HG03103 (cell line): ENCODE measurements around the gene FAM3B.
"Not testable (repeated sequence)": the region's sequence is repeated elsewhere in the genome, so short reads cannot be mapped to it uniquely, and the experiment has no call there.

Experiments
- ATAC-seq: cut with Tn5 transposase; IDR thresholded peaks from one replicate; pipeline ENCODE4 v1.9.1; 2021; ENCODE audit warnings: low read depth; ENCODE audit not compliant: unreplicated experiment

FAM3B gene

GRCh38 chr21:41349619-41350390, 33.2 kb downstream of the FAM3B start:
- ATAC-seq: no peak

DNA sequence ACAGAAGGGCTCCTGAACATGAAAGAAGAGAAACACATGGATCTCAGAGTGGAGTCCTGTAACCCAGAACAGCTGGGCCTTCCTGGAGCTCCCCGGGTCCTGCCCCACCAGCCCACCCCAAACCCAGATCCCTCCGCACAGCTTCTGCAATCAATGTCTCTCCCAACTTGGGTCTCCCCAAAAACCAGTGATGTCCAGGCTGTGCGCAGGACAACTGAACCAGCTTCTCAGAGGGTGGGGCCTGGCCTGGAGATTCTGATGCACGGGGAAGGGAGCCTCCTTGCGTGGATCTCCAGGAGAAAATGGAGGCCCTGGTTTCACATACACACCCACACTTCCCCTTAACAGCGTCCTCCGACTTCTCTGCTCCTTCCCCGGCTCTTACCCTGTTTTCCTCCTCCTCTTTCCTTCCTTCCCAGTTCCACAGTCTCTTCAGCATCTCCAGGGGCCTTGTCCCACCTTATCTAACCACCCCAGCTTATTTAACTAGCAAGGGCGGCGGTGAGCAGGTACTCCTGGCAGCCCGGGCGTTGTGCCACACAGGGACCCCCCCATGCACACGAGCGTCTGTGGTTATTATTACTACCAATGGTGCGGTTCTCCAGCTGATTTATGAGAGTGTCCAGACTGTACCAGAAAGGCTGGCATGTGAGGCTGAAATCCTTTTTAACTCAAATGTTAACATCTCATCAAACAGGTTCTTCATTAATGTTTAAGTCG, 34.0 kb downstream of the FAM3B start:
- ATAC-seq: no peak

GRCh38 chr21:41357546-41357945, 40.9 kb downstream of the FAM3B start:
- no peak for ATAC-seq

DNA sequence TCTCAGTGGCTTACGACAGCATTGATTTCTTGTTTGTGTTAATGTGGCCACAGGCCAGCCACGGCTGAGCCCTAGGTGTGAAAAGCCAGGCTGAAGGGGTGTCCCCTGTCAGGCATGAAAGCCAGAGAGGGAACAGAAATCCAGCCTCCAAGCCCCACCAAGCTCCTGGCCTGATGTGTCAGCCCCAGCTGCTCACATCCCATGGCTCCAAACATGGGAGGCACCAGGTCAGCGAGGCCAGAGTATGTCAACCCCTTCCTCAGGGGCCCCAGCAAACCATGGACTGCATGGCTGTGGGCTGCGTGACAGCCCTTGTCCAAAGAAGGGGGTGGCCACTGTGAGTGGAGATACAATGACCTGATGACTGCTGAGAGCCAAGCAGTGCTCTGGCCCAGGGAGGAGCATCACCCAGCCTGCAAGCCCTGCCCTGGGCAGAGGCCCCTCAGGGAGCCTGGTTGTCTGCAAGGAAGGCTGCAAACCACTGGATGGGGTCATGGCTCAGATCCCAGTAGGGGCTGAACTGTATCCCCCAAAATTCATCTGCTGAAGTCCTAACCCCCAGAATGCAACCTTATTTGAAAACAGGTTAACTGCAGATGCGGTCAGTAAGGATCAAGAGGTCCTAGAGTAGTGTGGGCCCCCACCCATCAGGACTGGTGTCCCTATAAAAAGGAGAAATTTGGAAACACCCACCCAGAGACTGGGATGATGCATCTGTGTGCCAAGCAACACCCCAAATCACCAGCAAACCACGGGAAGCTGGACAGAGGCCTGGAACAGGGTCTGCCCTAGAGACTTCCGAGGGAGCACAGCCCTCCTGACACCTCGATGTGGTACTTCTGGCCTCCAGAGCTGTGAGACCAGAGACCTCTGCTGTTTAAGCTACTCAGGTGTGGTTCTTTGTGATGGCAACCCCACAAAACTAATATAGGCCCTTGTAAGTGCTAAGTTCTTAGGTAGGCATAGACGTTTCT, 41.9 kb downstream of the FAM3B start:
- no peak for ATAC-seq

GRCh38 chr21:41359286-41359685, 42.7 kb downstream of the FAM3B start:
- no peak for ATAC-seq

GRCh38 chr21:41359754-41360071, 43.1 kb downstream of the FAM3B start:
- not testable (repeated sequence) for ATAC-seq

DNA sequence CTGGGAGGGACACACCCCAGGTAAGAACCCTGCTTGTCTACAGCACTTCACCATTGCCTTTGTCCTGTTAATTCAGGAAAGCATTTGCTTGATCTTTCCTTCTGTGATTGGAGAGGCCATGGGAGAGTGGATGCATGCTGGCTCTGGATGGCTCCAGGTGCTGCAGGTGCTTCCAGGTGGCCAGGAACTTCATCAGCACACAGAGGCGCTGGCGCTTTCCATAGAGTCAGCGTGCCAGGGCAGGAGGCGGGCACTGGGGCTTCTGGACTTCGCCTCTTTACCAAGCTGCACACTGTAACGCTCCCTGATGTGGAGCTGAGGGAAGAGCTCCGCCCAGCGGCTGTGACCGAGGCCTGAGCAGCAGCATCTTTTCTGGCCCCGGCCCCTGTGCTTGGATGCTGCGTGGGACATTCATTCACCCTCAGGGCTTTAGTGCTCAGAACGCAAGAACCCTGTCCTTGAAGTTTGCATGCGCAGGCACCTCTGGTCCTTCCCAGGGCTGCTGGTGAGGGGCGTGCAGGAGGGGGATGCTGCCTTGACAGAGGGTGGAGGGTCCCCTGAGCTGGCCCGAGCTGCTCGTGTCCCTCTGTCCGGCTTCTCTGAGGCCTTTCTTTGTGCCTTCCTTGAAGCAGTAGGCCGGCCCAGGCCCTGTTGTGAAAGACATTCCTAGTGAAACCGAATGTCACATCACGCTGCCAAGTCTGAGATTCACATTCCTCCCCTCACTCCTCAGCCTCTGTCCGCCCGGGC, 43.6 kb downstream of the FAM3B start:
- no peak for ATAC-seq

DNA sequence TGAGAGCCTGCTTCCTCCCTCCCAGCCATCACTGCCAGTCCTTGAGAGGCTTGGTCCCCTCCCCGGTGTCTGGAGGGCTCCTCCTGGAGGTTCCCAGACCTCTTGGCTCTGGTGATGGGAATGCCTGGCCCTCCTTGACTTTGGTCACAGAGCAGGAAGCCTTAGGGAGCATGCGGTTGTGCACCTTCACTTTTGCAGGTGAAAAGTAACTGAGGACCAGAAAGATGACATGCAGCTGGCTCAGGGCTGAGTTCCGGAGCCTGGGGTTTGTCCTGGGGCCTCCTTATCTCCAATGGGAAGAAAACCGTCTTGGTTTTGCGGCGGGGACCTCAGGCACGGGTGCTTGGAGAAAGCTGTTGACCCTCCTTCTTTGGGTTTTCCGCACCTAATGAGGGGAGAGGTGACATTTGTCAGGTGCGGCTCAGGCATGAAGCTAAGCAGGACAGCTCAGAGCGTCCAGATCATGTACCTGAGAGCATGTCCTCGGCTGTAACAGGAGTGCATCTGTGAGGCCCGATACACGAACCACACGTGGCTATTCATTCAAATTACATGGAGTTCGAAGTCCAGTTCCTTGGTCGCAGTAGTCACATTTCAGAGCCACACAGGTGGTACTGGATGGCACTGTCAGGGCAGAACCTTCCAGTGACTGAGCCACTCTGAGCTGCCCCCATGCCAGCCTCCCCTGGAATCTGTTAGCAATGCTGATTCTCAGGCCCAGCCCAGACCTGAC, 44.6 kb downstream of the FAM3B start:
- no peak for ATAC-seq

GRCh38 chr21:41361786-41362604, 45.4 kb downstream of the FAM3B start, which contains the start of gene MX2:
Gene MX2, plus strand, starts transcription at chr21:41362027. Its CDS starts 14,880 bp downstream, at chr21:41376907.
- peak; percentile 55 for ATAC-seq

DNA sequence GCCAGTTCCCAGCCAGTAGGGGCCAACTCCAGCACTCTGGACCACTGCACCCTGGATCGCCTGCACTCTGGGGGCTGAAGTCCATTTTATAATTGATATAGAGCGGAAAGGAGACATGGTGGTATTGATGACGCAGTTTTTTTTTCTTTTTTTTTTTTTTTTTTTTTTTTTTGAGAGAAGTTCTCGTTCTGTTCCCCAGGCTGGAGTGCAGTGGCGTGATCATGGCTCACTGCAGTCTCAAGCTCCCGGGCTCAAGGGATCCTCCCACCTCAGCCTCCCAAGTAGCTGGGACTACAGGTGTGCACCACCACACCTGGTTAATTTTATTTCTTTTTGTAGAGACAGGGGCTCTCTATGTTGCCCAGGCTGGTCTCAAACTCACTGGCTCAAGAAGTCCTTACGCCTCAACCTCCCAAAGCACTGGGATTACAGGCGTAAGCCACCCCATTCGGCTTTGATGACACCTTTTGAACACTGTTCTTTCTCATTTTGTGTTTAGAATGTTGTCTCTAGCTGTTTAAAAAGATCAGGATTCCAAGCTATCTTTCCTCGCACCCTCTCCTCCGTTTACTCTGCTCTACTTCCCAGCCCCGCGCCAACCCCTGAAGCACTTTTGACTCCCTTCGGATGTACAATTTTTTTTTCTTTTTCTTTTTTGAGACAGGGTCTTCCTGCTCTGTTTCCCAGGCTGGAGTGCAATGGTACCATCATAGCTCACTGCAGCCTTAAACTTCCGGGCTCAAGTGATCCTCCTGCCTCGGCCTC, 46.2 kb downstream of the FAM3B start:
- no peak for ATAC-seq

DNA sequence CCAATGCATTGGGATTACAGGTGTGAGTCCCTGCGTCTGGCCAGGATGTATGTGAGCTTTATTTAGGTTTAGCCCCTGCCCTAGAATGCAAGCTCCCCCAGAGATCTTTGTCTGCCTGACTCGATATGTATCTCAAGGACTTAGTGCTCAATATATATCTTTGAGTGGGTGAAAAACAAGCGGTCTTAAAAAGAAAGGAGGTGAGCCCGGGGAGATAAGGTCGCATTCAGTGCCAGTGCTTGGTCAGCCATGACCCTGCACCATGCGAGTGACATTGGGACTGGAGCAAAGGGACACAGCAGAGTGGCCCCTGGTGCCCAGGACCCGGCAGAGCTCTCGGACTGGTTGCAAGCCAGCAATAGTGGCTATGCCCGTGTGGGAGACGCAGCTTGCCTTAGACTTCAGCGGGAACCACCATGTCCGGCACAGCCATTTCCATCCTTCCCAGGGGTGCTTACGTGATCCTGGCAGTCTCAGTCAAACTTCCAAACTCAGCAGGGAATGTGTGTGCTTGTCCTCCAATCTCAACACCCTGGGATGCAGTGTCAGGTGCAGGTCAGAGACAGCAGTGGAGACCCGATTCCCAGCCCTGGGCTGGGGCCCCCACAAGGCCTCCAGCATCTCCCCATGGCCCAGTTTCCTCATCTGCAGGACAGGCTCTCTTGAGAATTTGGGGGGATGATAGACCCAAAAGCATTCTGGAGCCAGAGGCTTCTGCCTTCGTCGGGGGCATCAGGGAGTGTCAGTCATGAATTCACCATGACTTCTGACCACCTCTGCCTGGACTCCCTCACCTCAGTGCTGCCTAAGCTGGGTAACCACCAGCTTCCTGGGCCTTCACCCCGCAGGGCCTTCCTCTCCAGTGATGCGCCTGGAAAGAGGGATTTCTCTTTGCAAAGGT, 47.0 kb downstream of the FAM3B start:
- ATAC-seq: no peak

DNA sequence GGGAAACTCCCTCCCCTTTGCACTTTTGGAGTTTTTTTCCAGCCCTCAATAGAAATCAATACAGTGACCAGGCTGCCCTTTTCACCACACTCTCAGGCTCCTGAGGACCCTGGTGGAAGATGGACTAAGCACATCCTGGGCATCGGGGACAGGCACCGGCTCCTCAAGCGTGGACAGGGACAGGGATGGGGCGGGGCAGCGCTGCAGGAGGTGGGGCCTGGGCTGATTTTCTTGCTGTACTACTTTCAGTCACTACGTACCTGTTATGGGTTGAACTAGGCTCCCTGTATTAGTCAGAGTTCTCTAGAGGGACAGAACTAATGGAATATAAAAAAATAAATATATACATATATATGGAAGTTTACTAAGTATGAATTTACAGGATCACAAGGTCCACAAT, 47.7 kb downstream of the FAM3B start:
- ATAC-seq: no peak

DNA sequence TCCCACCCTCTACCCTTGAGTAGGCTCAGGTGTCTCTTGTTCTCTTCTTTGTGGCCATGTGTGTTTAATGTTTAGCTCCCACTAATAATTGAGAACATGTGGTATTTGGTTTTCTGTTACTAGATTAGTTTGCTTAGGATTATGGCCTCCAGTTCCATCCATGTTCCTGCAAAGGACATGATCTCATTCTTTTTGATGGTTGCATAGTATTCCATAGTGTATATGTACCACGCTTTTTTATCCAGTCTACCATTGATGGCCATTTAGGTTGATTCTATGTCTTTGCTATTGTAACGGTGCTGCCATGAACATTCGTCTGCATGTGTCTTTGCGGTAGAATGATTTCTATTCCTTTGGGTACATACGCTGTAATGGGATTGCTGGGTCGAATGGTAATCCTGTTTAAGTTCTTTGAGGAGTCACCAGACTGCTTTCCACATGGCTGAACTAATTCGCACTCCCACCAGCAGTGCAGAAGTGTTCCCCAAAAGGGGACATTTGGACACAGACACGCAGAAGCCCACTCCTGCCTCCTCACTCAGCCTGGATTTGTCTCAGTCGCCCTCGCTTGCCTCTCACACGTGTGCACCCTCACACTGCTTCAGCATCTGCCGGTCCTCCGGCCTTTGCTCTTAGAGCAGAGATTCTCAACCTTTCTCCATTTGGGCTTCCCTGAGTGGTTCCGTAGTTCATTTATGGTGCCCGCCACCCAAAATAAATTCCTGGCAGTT, 48.9 kb downstream of the FAM3B start:
- ATAC-seq: no peak

GRCh38 chr21:41366522-41367151, 50.0 kb downstream of the FAM3B start:
- ATAC-seq: no peak

DNA sequence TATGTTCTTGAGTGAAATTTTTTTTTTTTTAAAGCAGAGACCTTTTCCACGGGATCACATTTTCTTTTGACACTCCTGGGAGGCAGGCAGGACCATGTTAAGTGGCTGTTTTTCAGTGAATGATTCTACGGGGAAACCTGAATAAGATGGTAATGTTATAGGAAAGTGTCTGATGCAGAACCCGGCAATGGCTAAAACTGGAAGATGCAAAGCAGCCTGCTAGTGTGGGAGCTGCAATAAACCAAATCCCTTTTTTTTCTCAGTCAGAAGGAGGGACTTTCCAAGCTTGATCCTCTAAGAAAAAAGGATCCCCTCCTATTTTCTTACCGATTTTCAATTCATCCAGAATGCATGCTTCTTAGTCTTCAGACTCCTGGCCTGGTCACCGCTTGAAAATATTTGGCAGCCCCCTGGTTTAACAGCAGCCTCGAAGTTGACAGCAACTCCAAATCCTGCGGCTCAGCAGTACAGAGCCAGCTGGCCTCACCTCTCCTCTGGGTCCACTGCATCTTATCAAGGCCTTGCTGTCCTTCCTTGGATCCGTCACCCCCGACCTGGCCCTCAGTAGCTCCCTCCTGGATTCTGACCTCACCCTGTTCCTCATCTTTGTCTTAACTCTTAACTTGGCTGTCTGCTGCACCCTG, 50.8 kb downstream of the FAM3B start:
- peak; percentile 2 for ATAC-seq
